Endodermal cell (in vitro differentiated cells): ENCODE data around the gene ALPK1. TPM values are rescaled to one million over a fixed set of nuclear protein-coding genes. Genes with fewer than 3 reads are reported as not detected.

Experiments
- DNase-seq: peaks from one replicate; pipeline ENCODE4 v3.0.0-alpha.2; 2017
- H3K27ac ChIP-seq: 2 replicates; pipeline ENCODE4 v1.5.1; 2013; ENCODE audit warnings: mild to moderate bottlenecking, low read depth, low read length, moderate library complexity
- H3K27me3 ChIP-seq: 2 replicates; pipeline ENCODE4 v1.6.1; 2013; ENCODE audit warnings: mild to moderate bottlenecking, low read length, moderate library complexity; ENCODE audit not compliant: insufficient read depth, control insufficient read depth, poor library complexity, severe bottlenecking
- H3K36me3 ChIP-seq: 2 replicates; pipeline ENCODE4 v1.7.0; 2013; ENCODE audit warnings: mild to moderate bottlenecking, low read length, moderate library complexity; ENCODE audit not compliant: control insufficient read depth, insufficient read depth
- H3K4me1 ChIP-seq: one replicate; pipeline ENCODE4 v1.7.0; 2013; ENCODE audit warnings: low read length; ENCODE audit not compliant: control insufficient read depth, insufficient read depth
- H3K4me3 ChIP-seq: 2 replicates; pipeline ENCODE4 v1.5.1; 2013; ENCODE audit warnings: mild to moderate bottlenecking, low read length, moderate library complexity
- H3K9ac ChIP-seq: 2 replicates; pipeline ENCODE4 v1.6.1; 2013; ENCODE audit warnings: mild to moderate bottlenecking, low read length, moderate library complexity; ENCODE audit not compliant: poor library complexity, severe bottlenecking; ENCODE audit errors: extremely low read depth
- H3K9me3 ChIP-seq: 2 replicates; pipeline ENCODE4 v1.6.1; 2013; ENCODE audit warnings: mild to moderate bottlenecking, low read length, moderate library complexity; ENCODE audit not compliant: control insufficient read depth
- H3K27ac Mint-ChIP-seq: 2 replicates; pipeline ENCODE4 v1.8.0; 2020; ENCODE audit warnings: mixed read lengths
- H3K27me3 Mint-ChIP-seq: 2 replicates; pipeline ENCODE4 v1.8.0; 2021; ENCODE audit warnings: mild to moderate bottlenecking, mixed read lengths; ENCODE audit not compliant: insufficient read depth
- H3K36me3 Mint-ChIP-seq: 2 replicates; pipeline ENCODE4 v1.8.0; 2020; ENCODE audit warnings: low read depth, mixed read lengths
- H3K4me1 Mint-ChIP-seq: 2 replicates; pipeline ENCODE4 v1.8.0; 2020; ENCODE audit warnings: mixed read lengths
- H3K4me3 Mint-ChIP-seq: 2 replicates; pipeline ENCODE4 v1.8.0; 2020; ENCODE audit warnings: mild to moderate bottlenecking, moderate library complexity, mixed read lengths
- H3K9me3 Mint-ChIP-seq: 2 replicates; pipeline ENCODE4 v1.8.0; 2020; ENCODE audit warnings: mild to moderate bottlenecking, mixed read lengths
- CTCF ChIP-seq: fragments of 200-600 bp; sonication (generic); conservative IDR thresholded peaks from 2 replicates; pipeline ENCODE4 v1.5.0; 2021; ENCODE audit warnings: antibody characterized with exemption, mild to moderate bottlenecking
- WGBS, 2 experiments: methylation state at CpG; one replicate each; pipeline versions ENCODE4 v1.1.5 to v1.1.7; 2013; ENCODE audit warnings: missing lambda C conversion rate in 2 of 2, mixed read lengths in 1 of 2; ENCODE audit not compliant: insufficient coverage in 1 of 2, insufficient read length in 1 of 2; 5-methylcytosine and 5-hydroxymethylcytosine counted together
- total RNA-seq, 2 donors: library from RNA; stranded (reverse); fragmentation: NEBNext Ultra II Directional in 1 of 2; extraction: Animal tissue kit (Norgen Biotek cat#: 25700) in 1 of 2; gene quantifications; 2 replicates in 1 of 2; 3 replicates in 1 of 2; pipeline ENCODE4 v1.2.1, GENCODE V29; 2021

The ALPK1 gene
- total RNA-seq, 2 donors from 2014 or later = 0.24 to 0.44 TPM

DNA sequence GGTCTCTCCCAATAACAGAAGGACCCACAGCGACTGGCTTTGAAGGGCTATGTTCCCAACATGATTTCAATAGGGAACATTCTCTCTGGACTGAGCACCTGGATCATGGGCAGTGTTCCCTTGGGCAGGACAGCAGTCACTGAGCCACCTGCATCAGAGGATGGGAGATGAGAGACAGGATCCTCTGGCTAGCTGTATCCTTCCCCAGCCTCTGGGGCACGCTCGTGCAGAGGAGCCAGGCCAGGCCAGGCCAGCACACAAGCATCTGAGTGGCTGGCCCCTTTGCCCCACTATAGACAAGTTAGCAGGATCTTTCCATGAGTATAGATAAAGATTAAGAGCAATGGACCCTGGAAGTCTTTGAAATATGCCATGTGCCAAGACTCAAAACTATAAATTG, 152.5 kb downstream of the ALPK1 start:
- no peak overlapping the region for H3K9ac ChIP-seq
- no peaks in the 10 kb centered on the region for H3K27me3 Mint-ChIP-seq
- no peak overlapping the region for H3K4me3 ChIP-seq
- peaks cover 9% of the 10 kb centered on the region for H3K9me3 Mint-ChIP-seq
- WGBS, 2 experiments = 95% methylated on average over 3 of the region's 3 CpGs; no CpG with 5 or more reads in 1 of the 2 experiments
- H3K36me3 Mint-ChIP-seq = no peaks in the 10 kb centered on the region
- no peak for DNase-seq
- H3K36me3 ChIP-seq = no peaks in the 10 kb centered on the region
- H3K27me3 ChIP-seq = no peaks in the 10 kb centered on the region
- peaks cover 15% of the 10 kb centered on the region for H3K4me1 Mint-ChIP-seq
- peaks cover 12% of the 10 kb centered on the region for H3K9me3 ChIP-seq
- H3K4me3 Mint-ChIP-seq = no peak overlapping the region
- H3K4me1 ChIP-seq = peaks cover 2% of the 10 kb centered on the region
- TF ChIP-seq CTCF = no peak
- no peak overlapping the region for H3K27ac ChIP-seq
- H3K27ac Mint-ChIP-seq = no peak overlapping the region

DNA sequence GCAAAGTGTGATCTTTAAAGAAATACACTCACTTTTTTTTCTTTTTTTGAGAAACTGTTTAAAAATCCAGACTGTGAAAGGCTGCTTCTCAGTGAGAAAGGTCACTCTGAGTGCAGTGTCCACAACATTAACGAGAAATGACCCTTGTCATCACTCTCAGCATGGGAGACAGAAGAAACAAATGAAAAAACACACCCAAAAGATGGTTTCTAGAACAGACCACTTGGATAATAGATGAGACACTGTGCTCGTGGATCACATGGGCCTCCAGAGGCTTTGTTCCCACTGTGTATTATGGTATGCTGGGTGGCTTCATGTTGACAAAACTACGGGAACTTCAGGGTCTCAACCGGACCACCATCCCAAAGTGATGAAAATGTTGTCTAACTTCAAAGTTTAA, 153.9 kb downstream of the ALPK1 start:
- peaks cover 3% of the 10 kb centered on the region for H3K9me3 Mint-ChIP-seq
- Histone ChIP-seq H3K4me1 (peaks cover 2% of the 10 kb centered on the region), H3K27me3 (no peaks in the 10 kb centered on the region), H3K9ac (no peak overlapping the region), H3K9me3 (no peaks in the 10 kb centered on the region), H3K36me3 (no peaks in the 10 kb centered on the region), H3K27ac (no peak overlapping the region), H3K4me3 (no peak overlapping the region)
- no peak overlapping the region for H3K4me3 Mint-ChIP-seq
- DNase-seq = no peak
- no peaks in the 10 kb centered on the region for H3K27me3 Mint-ChIP-seq
- TF ChIP-seq CTCF = no peak
- no peaks in the 10 kb centered on the region for H3K36me3 Mint-ChIP-seq
- H3K27ac Mint-ChIP-seq = no peak overlapping the region
- WGBS, 2 experiments = 58 to 88% methylated on average over 4 of the region's 4 CpGs
- peaks cover 15% of the 10 kb centered on the region for H3K4me1 Mint-ChIP-seq

DNA sequence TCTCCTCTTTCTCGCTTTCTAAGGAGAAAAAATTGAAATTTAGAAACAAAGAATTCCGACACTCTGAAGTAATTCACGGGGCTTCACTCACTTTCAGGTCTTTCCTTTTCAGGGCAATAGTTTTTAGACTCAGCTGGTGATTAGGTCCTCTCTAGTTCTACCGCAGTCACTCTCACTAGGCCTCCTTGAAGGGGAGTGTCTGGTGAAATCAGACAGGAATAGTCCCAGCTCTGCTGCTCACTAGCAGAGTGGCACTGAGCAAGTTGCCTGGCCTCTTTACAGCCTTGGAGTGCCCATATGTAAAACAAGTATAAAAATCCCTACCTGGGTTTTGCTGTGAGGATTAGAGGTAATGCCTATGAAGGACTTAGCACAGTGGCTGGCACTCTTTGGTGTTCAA, 154.7 kb downstream of the ALPK1 start:
- TF ChIP-seq CTCF = no peak
- Histone ChIP-seq H3K36me3 (no peaks in the 10 kb centered on the region), H3K9me3 (no peaks in the 10 kb centered on the region), H3K4me3 (no peak overlapping the region), H3K9ac (no peak overlapping the region), H3K27ac (no peak overlapping the region), H3K27me3 (no peaks in the 10 kb centered on the region), H3K4me1 (peaks cover 2% of the 10 kb centered on the region)
- Mint-ChIP-seq H3K4me3 (no peak overlapping the region), H3K9me3 (peaks cover 2% of the 10 kb centered on the region), H3K27ac (no peak overlapping the region), H3K27me3 (no peaks in the 10 kb centered on the region), H3K4me1 (peaks cover 15% of the 10 kb centered on the region), H3K36me3 (no peaks in the 10 kb centered on the region)
- WGBS, 2 experiments = 71 to 76% methylated on average over 1 to 4 of the region's 4 CpGs
- no peak for DNase-seq
